H9 (cell line): Measurements from ENCODE around the gene COL4A2. TPM values are rescaled to one million over a fixed set of nuclear protein-coding genes. Genes with fewer than 3 reads are reported as not detected.

ENCODE experiments used
- DNase-seq: peaks from one replicate; pipeline ENCODE4 v3.0.0-alpha.2; 2017
- H2AFZ ChIP-seq: one replicate; pipeline ENCODE4 v1.6.1; 2013; ENCODE audit warnings: mild to moderate bottlenecking, low read length, control low read depth, moderate library complexity
- H2AK5ac ChIP-seq: 2 replicates; pipeline ENCODE4 v1.6.1; 2013; ENCODE audit warnings: low read length, control low read depth, mixed read lengths; ENCODE audit not compliant: insufficient read length
- H2BK120ac ChIP-seq: one replicate; pipeline ENCODE4 v1.6.1; 2013; ENCODE audit warnings: low read depth, mild to moderate bottlenecking, low read length, control low read depth, inconsistent platforms; ENCODE audit not compliant: poor library complexity, severe bottlenecking
- H2BK12ac ChIP-seq: 2 replicates; pipeline ENCODE4 v1.6.1; 2013; ENCODE audit warnings: low read length, control low read depth, mixed read lengths, low read depth; ENCODE audit not compliant: insufficient read length
- H2BK15ac ChIP-seq: 2 replicates; pipeline ENCODE4 v1.6.1; 2013; ENCODE audit warnings: low read depth, low read length, control low read depth
- H2BK20ac ChIP-seq: one replicate; pipeline ENCODE4 v1.6.1; 2013; ENCODE audit warnings: low read depth, mild to moderate bottlenecking, low read length, control low read depth, inconsistent platforms; ENCODE audit not compliant: poor library complexity, severe bottlenecking
- H2BK5ac ChIP-seq: 2 replicates; pipeline ENCODE4 v1.6.1; 2013; ENCODE audit warnings: low read length, control low read depth, mixed read lengths; ENCODE audit not compliant: insufficient read length
- H3K14ac ChIP-seq: 2 replicates; pipeline ENCODE4 v1.6.1; 2013; ENCODE audit warnings: low read length, control low read depth; ENCODE audit not compliant: insufficient read depth
- H3K18ac ChIP-seq: 2 replicates; pipeline ENCODE4 v1.6.1; 2013; ENCODE audit warnings: low read depth, mild to moderate bottlenecking, mixed read lengths, low read length, control low read depth; ENCODE audit not compliant: insufficient read length
- H3K23ac ChIP-seq: 2 replicates; pipeline ENCODE4 v1.6.1; 2013; ENCODE audit warnings: low read length, control low read depth, mixed read lengths, low read depth; ENCODE audit not compliant: insufficient read length
- H3K23me2 ChIP-seq: 2 replicates; pipeline ENCODE4 v1.6.1; 2013; ENCODE audit warnings: low read depth, mild to moderate bottlenecking, mixed read lengths, low read length, control low read depth; ENCODE audit not compliant: insufficient read length, poor library complexity, severe bottlenecking
- H3K27ac ChIP-seq: 2 replicates; pipeline ENCODE4 v1.5.1; 2013; ENCODE audit warnings: low read length, control low read depth, mixed read lengths, low read depth; ENCODE audit not compliant: insufficient read length
- H3K27me3 ChIP-seq: 2 replicates; pipeline ENCODE4 v1.6.1; 2013; ENCODE audit warnings: low read length, control low read depth, inconsistent platforms; ENCODE audit not compliant: insufficient read depth
- H3K4ac ChIP-seq: 2 replicates; pipeline ENCODE4 v1.6.1; 2013; ENCODE audit warnings: low read depth, mild to moderate bottlenecking, control low read depth, inconsistent platforms, low read length, moderate library complexity
- H3K4me1 ChIP-seq: 2 replicates; pipeline ENCODE4 v1.6.1; 2013; ENCODE audit warnings: low read length, control low read depth, inconsistent platforms; ENCODE audit not compliant: insufficient read depth
- H3K4me2 ChIP-seq: 2 replicates; pipeline ENCODE4 v1.6.1; 2013; ENCODE audit warnings: low read length, control low read depth, mixed read lengths; ENCODE audit not compliant: insufficient read length, insufficient read depth
- H3K56ac ChIP-seq: 2 replicates; pipeline ENCODE4 v1.6.1; 2013; ENCODE audit warnings: low read depth, mild to moderate bottlenecking, mixed read lengths, low read length, control low read depth; ENCODE audit not compliant: insufficient read length
- H3K79me1 ChIP-seq: 2 replicates; pipeline ENCODE4 v1.6.1; 2013; ENCODE audit warnings: low read depth, mild to moderate bottlenecking, moderate library complexity, low read length, control low read depth, inconsistent platforms; ENCODE audit not compliant: insufficient read depth, poor library complexity, severe bottlenecking
- H3K79me2 ChIP-seq: 2 replicates; pipeline ENCODE4 v1.6.1; 2013; ENCODE audit warnings: low read length, control low read depth, inconsistent platforms; ENCODE audit not compliant: insufficient read depth
- H3K9ac ChIP-seq: 2 replicates; pipeline ENCODE4 v1.6.1; 2013; ENCODE audit warnings: low read length, control low read depth, mixed read lengths; ENCODE audit not compliant: insufficient read length; ENCODE audit errors: extremely low read depth
- H3K9me3 ChIP-seq: one replicate; pipeline ENCODE4 v1.6.1; 2013; ENCODE audit warnings: low read depth, low read length, inconsistent platforms; ENCODE audit not compliant: control insufficient read depth
- H3T11ph ChIP-seq: one replicate; pipeline ENCODE4 v1.6.1; 2013; ENCODE audit warnings: mild to moderate bottlenecking, low read length, control low read depth, inconsistent platforms
- H4K20me1 ChIP-seq: one replicate; pipeline ENCODE4 v1.6.1; 2013; ENCODE audit not compliant: control insufficient read depth, insufficient read length, insufficient read depth
- H4K5ac ChIP-seq: 2 replicates; pipeline ENCODE4 v1.6.1; 2013; ENCODE audit warnings: low read depth, mild to moderate bottlenecking, mixed read lengths, low read length, control low read depth; ENCODE audit not compliant: insufficient read length
- H4K8ac ChIP-seq: replicated peaks from 2 replicates; pipeline ENCODE4 v1.6.1; 2013; ENCODE audit warnings: low read length, control low read depth, mixed read lengths, low read depth; ENCODE audit not compliant: insufficient read length
- H4K91ac ChIP-seq: 2 replicates; pipeline ENCODE4 v1.6.1; 2013; ENCODE audit warnings: low read depth, mild to moderate bottlenecking, moderate library complexity, mixed read lengths, low read length, control low read depth; ENCODE audit not compliant: insufficient read length
- H3K27ac Mint-ChIP-seq, 3 experiments: 2 replicates in 2 of 3; 3 replicates in 1 of 3; pipeline ENCODE4 v1.8.0; 2020 to 2021; ENCODE audit warnings: mixed read lengths in 3 of 3, mild to moderate bottlenecking in 1 of 3, moderate library complexity in 1 of 3
- H3K27me3 Mint-ChIP-seq: 2 replicates; pipeline ENCODE4 v1.8.0; 2021; ENCODE audit warnings: low read depth, mild to moderate bottlenecking, moderate library complexity, mixed read lengths
- H3K36me3 Mint-ChIP-seq, 3 experiments: 2 replicates in 2 of 3; 3 replicates in 1 of 3; pipeline ENCODE4 v1.8.0; 2020 to 2021; ENCODE audit warnings: low read depth in 3 of 3, mixed read lengths in 3 of 3; ENCODE audit not compliant: insufficient read depth in 1 of 3
- H3K4me1 Mint-ChIP-seq, 2 experiments: 2 replicates each; pipeline ENCODE4 v1.8.0; 2020; ENCODE audit warnings: mixed read lengths in 2 of 2
- H3K4me3 Mint-ChIP-seq, 2 experiments: 2 replicates in 1 of 2; 3 replicates in 1 of 2; pipeline ENCODE4 v1.8.0; 2020 to 2021; ENCODE audit warnings: mild to moderate bottlenecking in 2 of 2, mixed read lengths in 2 of 2, moderate library complexity in 1 of 2
- H3K9me3 Mint-ChIP-seq, 2 experiments: 2 replicates in 1 of 2; 3 replicates in 1 of 2; pipeline ENCODE4 v1.8.0; 2020; ENCODE audit warnings: mild to moderate bottlenecking in 2 of 2, mixed read lengths in 2 of 2, moderate library complexity in 1 of 2
- CTCF ChIP-seq: fragments of 200-600 bp; sonication (generic); conservative IDR thresholded peaks from 3 replicates; pipeline ENCODE4 v1.8.0; 2021; ENCODE audit warnings: antibody characterized with exemption, mild to moderate bottlenecking
- WGBS: extraction: QIAGEN DNeasy Blood & Tissue Kit; methylation state at CpG from one replicate; pipeline ENCODE4 v1.1.7; 2013; ENCODE audit warnings: missing lambda C conversion rate, low lambda C conversion rate, mixed read lengths; ENCODE audit not compliant: insufficient read length; ENCODE audit errors: extremely low coverage; 5-methylcytosine and 5-hydroxymethylcytosine counted together
- total RNA-seq: library from RNA; stranded (reverse); gene quantifications from 2 replicates; pipeline ENCODE4 v1.2.1, GENCODE V29; 2021

COL4A2 gene
- total RNA-seq, 1 experiment from 2014 or later, result 76.5 TPM

DNA sequence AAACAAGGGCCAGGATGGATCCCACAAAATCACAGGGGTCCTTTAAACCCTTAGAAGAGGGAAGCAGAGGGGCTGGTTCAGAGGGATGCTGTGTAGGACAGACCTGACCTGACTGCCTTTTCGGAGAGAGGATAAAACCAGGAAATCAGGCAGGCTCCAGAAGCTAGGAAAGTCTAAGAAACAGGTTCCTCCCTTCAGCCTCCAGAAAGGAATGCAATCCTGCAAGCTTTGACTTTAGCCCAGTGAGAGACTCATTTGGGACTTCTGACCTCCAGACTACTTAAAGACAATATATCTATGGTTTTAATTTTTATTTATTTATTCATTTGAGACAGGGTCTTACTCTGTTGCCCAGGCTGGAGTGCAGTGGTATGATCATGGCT, 249.1 kb downstream of the COL4A2 start:
- Mint-ChIP-seq H3K4me1 (peaks cover 26 to 38% of the 10 kb centered on the region in 2 experiments), H3K27ac (no peak overlapping the region), H3K4me3 (no peak overlapping the region), H3K36me3 (peaks cover 8 to 15% (median 10%) of the 10 kb centered on the region in 3 experiments), H3K27me3 (no peaks in the 10 kb centered on the region), H3K9me3 (peaks cover 3 to 6% of the 10 kb centered on the region in 2 experiments; a peak in 1 of 5 replicates)
- H2AK5ac ChIP-seq, result no peak overlapping the region
- no peak overlapping the region for H2BK12ac ChIP-seq
- no peak overlapping the region for H3K18ac ChIP-seq
- no peak overlapping the region for H3K23ac ChIP-seq
- no peak overlapping the region for H4K8ac ChIP-seq
- H3K27me3 ChIP-seq, result no peaks in the 10 kb centered on the region
- no peak for TF ChIP-seq CTCF
- no peak overlapping the region for H3K56ac ChIP-seq
- no peak overlapping the region for H2AFZ ChIP-seq
- H3K9ac ChIP-seq, result no peak overlapping the region
- H2BK120ac ChIP-seq, result no peak overlapping the region
- H3K79me1 ChIP-seq, result no peaks in the 10 kb centered on the region
- DNase-seq, result no peak
- H4K5ac ChIP-seq, result no peak overlapping the region
- no peak overlapping the region for H3K14ac ChIP-seq
- H3T11ph ChIP-seq, result no peak overlapping the region
- no peak overlapping the region for H2BK5ac ChIP-seq
- no peak overlapping the region for H2BK15ac ChIP-seq
- no CpG with 5 or more reads among the region's 1 CpG for WGBS
- no peak overlapping the region for H3K27ac ChIP-seq
- no peaks in the 10 kb centered on the region for H3K9me3 ChIP-seq
- H2BK20ac ChIP-seq, result no peak overlapping the region
- H3K4me2 ChIP-seq, result no peak overlapping the region
- peaks cover 11% of the 10 kb centered on the region; the same call in 1 of the 2 replicates for H3K79me2 ChIP-seq
- peaks cover 4% of the 10 kb centered on the region for H3K23me2 ChIP-seq
- no peaks in the 10 kb centered on the region for H4K20me1 ChIP-seq
- no peak overlapping the region for H3K4ac ChIP-seq
- peaks cover 7% of the 10 kb centered on the region; the same call in 1 of the 2 replicates for H3K4me1 ChIP-seq
- no peak overlapping the region for H4K91ac ChIP-seq
